OCI-LY7 (cell line): Measurements from ENCODE around the gene GABARAP. TPM values are rescaled to one million over a fixed set of nuclear protein-coding genes. Genes with fewer than 3 reads are reported as not detected.

Experiments
- BruUV-seq: library from RNA; stranded (reverse); fragments of 400-500 nt; replicated peaks from 2 replicates; lab custom pipeline; 2021; lab: Mats Ljungman, UMichigan
- CTCF ChIA-PET: fragments of 300-600 bp; sonication (Branson Sonifier 250); formaldehyde crosslinking; loops from one replicate; lab custom pipeline; 2022; ENCODE audit warnings: antibody characterized with exemption; ENCODE audit not compliant: unreplicated experiment; lab: Charles Lee
- POLR2A ChIA-PET: fragments of 300-600 bp; sonication (Branson Sonifier 250); formaldehyde crosslinking; loops from one replicate; lab custom pipeline; 2022; ENCODE audit warnings: antibody characterized with exemption; lab: Charles Lee
- DNase-seq: peaks from one replicate; pipeline ENCODE4 v3.0.0-alpha.2; 2015; ENCODE audit warnings: low spot score
- H2AFZ ChIP-seq: fragments of 200-600 bp; sonication (generic), shearing (Covaris generic); 2 replicates; pipeline ENCODE4 v1.6.1; 2014; ENCODE audit warnings: mild to moderate bottlenecking, antibody characterized with exemption, low read length, moderate library complexity
- H3K27ac ChIP-seq: fragments of 200-600 bp; sonication (generic); 2 replicates; pipeline ENCODE4 v1.5.1; 2014; ENCODE audit warnings: mixed run types, low read depth, mild to moderate bottlenecking, moderate library complexity, low read length, inconsistent platforms; ENCODE audit not compliant: poor library complexity, severe bottlenecking
- H3K36me3 ChIP-seq: fragments of 200-600 bp; sonication (generic); 2 replicates; pipeline ENCODE4 v1.6.1; 2014; ENCODE audit warnings: mild to moderate bottlenecking, antibody characterized with exemption, low read length, moderate library complexity, mixed read lengths; ENCODE audit not compliant: insufficient read depth
- H3K4me1 ChIP-seq: fragments of 200-600 bp; sonication (generic); 2 replicates; pipeline ENCODE4 v1.5.1; 2014; ENCODE audit warnings: mild to moderate bottlenecking, low read length; ENCODE audit not compliant: insufficient read depth, poor library complexity, severe bottlenecking
- H3K4me2 ChIP-seq: fragments of 200-600 bp; sonication (generic); 2 replicates; pipeline ENCODE4 v1.6.1; 2014; ENCODE audit warnings: mild to moderate bottlenecking, low read length
- H3K4me3 ChIP-seq: fragments of 200-600 bp; sonication (generic); 2 replicates; pipeline ENCODE4 v1.5.1; 2014; ENCODE audit warnings: mild to moderate bottlenecking, low read depth, low read length; ENCODE audit not compliant: poor library complexity, severe bottlenecking
- H3K79me2 ChIP-seq: fragments of 200-600 bp; sonication (generic); 2 replicates; pipeline ENCODE4 v1.6.1; 2016; ENCODE audit warnings: low read depth, mild to moderate bottlenecking, low read length, moderate library complexity, mixed read lengths; ENCODE audit not compliant: insufficient read depth
- H3K9me2 ChIP-seq: fragments of 200-600 bp; sonication (generic); 2 replicates; pipeline ENCODE4 v1.6.1; 2016; ENCODE audit warnings: mild to moderate bottlenecking, low read length, mixed read lengths; ENCODE audit not compliant: insufficient read depth
- H3K9me3 ChIP-seq: fragments of 200-600 bp; sonication (generic); 2 replicates; pipeline ENCODE4 v1.6.1; 2014; ENCODE audit warnings: mild to moderate bottlenecking, mixed run types, low read length, mixed read lengths
- H4K20me1 ChIP-seq: fragments of 200-600 bp; sonication (generic); 2 replicates; pipeline ENCODE4 v1.6.1; 2014; ENCODE audit warnings: mild to moderate bottlenecking, antibody characterized with exemption, low read length, moderate library complexity, mixed read lengths; ENCODE audit not compliant: insufficient read depth
- EZH2phosphoT487 ChIP-seq: fragments of 200-600 bp; sonication (generic); IDR thresholded peaks from 2 replicates; pipeline ENCODE4 v1.6.1; 2018; ENCODE audit warnings: low read depth, borderline replicate concordance, mild to moderate bottlenecking, mixed run types, antibody characterized with exemption, low read length, moderate library complexity, mixed read lengths
- intact Hi-C: fragments of 100-400 bp; cut with micrococcal nuclease; formaldehyde crosslinking; loops from one replicate; pipeline ENCODE4 v1.10.0; 2022; ENCODE audit not compliant: unreplicated experiment
- total RNA-seq, 2 experiments: library from RNA; depleted of rRNA in 1 of 2; stranded (reverse); fragments of >200 nt in 1 of 2; shearing (Covaris generic) in 1 of 2; gene quantifications; 2 replicates each; pipeline ENCODE4 v1.2.3, GENCODE V29; 2014 to 2022
- TF ChIP-seq, protein P1 (sequence below): fragments of 200-600 bp; sonication (generic); conservative IDR thresholded peaks from 2 replicates; pipeline ENCODE4 v1.5.1; 2014; ENCODE audit warnings: mild to moderate bottlenecking, antibody characterized with exemption, low read length, moderate library complexity, mixed read lengths

Gene GABARAP
- total RNA-seq, 2 experiments from 2014 or later = 128 to 199 TPM

DNA sequence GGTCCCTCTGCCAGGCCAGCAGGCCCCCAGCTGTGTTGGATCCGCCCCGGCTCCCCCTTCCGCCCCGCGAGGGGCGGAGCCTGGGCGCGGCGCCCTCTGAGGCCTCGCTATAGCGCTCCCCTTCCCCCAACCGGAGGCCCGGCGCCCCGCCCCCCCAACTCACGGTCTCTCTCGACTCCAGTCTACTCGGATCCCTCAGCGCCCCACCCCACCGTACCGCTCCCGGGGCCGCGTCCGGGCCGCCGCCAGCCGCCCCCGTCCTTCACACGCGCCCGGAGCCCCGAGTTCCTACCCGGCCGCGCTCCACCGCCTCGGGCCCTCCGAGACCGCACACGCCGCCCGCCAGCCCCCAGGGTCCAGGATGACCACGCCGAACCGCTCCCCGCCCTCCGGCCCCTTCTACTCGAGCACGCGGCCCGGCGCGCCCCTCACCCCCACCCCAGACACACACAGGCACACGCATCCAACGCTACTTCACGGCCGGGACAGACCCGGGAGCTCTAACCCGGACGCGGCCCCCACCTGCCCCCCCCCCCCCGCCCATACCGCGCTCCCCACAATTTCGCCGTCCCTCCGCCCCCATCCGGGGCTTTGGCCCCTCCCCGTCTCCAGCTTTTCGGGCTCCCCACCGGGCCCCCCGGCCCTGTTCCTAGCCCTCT lies 4.4 kb downstream of the GABARAP start:
- Histone ChIP-seq H3K4me1 (peaks cover 54% of the 10 kb centered on the region), H3K27ac (peak overlapping the region; percentile 86), H3K4me3 (peak overlapping the region; percentile 100), H3K36me3 (peaks cover 45% of the 10 kb centered on the region), H3K9me3 (no peaks in the 10 kb centered on the region), H3K9me2 (no peaks in the 10 kb centered on the region), H4K20me1 (0 out of 2 replicates have a peak, but pooled peaks cover 8% of the 10 kb centered on the region), H3K4me2 (peak overlapping the region; percentile 82), H3K79me2 (peaks cover 41% of the 10 kb centered on the region), H2AFZ (no peak overlapping the region)
- ChIA-PET CTCF (interaction anchor here (1.4 kb wide), 1 partner anchor 17 kb away, joined by 3 read pairs; no protein-coding TSS in a partner anchor), POLR2A (interaction anchor here (0.6 to 0.7 kb wide), 2 partner anchors 38 to 113 kb away, joined by 6 to 7 read pairs; no protein-coding TSS in a partner anchor)
- DNase-seq = peak; percentile 87
- TF ChIP-seq, protein P1, sequence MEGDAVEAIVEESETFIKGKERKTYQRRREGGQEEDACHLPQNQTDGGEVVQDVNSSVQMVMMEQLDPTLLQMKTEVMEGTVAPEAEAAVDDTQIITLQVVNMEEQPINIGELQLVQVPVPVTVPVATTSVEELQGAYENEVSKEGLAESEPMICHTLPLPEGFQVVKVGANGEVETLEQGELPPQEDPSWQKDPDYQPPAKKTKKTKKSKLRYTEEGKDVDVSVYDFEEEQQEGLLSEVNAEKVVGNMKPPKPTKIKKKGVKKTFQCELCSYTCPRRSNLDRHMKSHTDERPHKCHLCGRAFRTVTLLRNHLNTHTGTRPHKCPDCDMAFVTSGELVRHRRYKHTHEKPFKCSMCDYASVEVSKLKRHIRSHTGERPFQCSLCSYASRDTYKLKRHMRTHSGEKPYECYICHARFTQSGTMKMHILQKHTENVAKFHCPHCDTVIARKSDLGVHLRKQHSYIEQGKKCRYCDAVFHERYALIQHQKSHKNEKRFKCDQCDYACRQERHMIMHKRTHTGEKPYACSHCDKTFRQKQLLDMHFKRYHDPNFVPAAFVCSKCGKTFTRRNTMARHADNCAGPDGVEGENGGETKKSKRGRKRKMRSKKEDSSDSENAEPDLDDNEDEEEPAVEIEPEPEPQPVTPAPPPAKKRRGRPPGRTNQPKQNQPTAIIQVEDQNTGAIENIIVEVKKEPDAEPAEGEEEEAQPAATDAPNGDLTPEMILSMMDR = no peak
- no peak for TF ChIP-seq EZH2phosphoT487
- intact Hi-C loops = loop anchor here (2.0 to 5.0 kb wide), 3 partner anchors 15 to 244 kb away; partner anchors contain the start of genes ELP5, POLR2A and SLC35G6
- no TSS peak for BruUV-seq

- intact Hi-C loops = loop anchor here (5.0 kb wide), 1 partner anchor 245 kb away; the partner anchor contains the start of genes POLR2A and SLC35G6
- Histone ChIP-seq H3K4me3 (peak overlapping the region; percentile 100), H3K79me2 (peaks cover 47% of the 10 kb centered on the region), H4K20me1 (peaks cover 12% of the 10 kb centered on the region; the same call in 1 of the 2 replicates), H2AFZ (no peak overlapping the region), H3K9me2 (no peaks in the 10 kb centered on the region), H3K27ac (peak overlapping the region; percentile 86), H3K36me3 (peaks cover 47% of the 10 kb centered on the region), H3K4me1 (peaks cover 53% of the 10 kb centered on the region), H3K4me2 (peak overlapping the region; percentile 82), H3K9me3 (no peaks in the 10 kb centered on the region)
- ChIA-PET POLR2A (no interaction called here), CTCF (no interaction called here)
- no TSS peak for BruUV-seq
- no peak for DNase-seq
- TF ChIP-seq EZH2phosphoT487 = no peak
- TF ChIP-seq, protein P1 = no peak
These were observed 4.9 kb downstream of the GABARAP start for GRCh38 chr17:7237266-7237760.
